IMR-90 (cell line): ENCODE results near the gene KATNB1. TPM values are rescaled to one million over a fixed set of nuclear protein-coding genes. Genes with fewer than 3 reads are reported as not detected.

Experiments
- ATAC-seq: fragments of 200-7000 bp; cut with Tn5 transposase; 2 replicates; pipeline ENCODE4 v1.9.1; 2020; ENCODE audit warnings: low read depth, mild to moderate bottlenecking, moderate library complexity
- BruUV-seq: library from RNA; stranded (reverse); fragments of 400-500 nt; replicated peaks from 2 replicates; lab custom pipeline; 2021; lab: Mats Ljungman, UMichigan
- CTCF ChIA-PET: fragments of 300-600 bp; formaldehyde crosslinking; extraction: SDS; loops from one replicate; lab custom pipeline; 2021; ENCODE audit warnings: antibody characterized with exemption; lab: Yijun Ruan, JAX
- POLR2A ChIA-PET: fragments of 300-600 bp; sonication (Branson Sonifier 250); formaldehyde crosslinking; loops from one replicate; lab custom pipeline; 2022; ENCODE audit warnings: antibody characterized with exemption; ENCODE audit not compliant: unreplicated experiment; lab: Charles Lee
- DNase-seq: peaks from one replicate; pipeline ENCODE4 v3.0.0; 2013
- H2AFZ ChIP-seq: replicated peaks from 2 replicates; pipeline ENCODE3; 2013; ENCODE audit warnings: low read length, mild to moderate bottlenecking; ENCODE audit not compliant: poor library complexity
- H2AK5ac ChIP-seq: 2 replicates; pipeline ENCODE4 v1.6.1; 2013; ENCODE audit warnings: low read depth, low read length, inconsistent platforms
- H2AK9ac ChIP-seq: replicated peaks from 2 replicates; pipeline ENCODE3; 2013; ENCODE audit warnings: mild to moderate bottlenecking, low read depth, low read length, moderate library complexity; ENCODE audit not compliant: poor library complexity
- H2BK120ac ChIP-seq: 2 replicates; pipeline ENCODE4 v1.6.1; 2013; ENCODE audit warnings: low read depth, low read length, inconsistent platforms
- H2BK15ac ChIP-seq: 3 replicates; pipeline ENCODE4 v1.6.1; 2013; ENCODE audit warnings: low read depth, low read length, inconsistent platforms
- H2BK20ac ChIP-seq: 2 replicates; pipeline ENCODE4 v1.6.1; 2013; ENCODE audit warnings: low read depth, mild to moderate bottlenecking, inconsistent platforms, low read length, moderate library complexity
- H2BK5ac ChIP-seq: 2 replicates; pipeline ENCODE4 v1.6.1; 2013; ENCODE audit warnings: mild to moderate bottlenecking, low read depth, low read length, inconsistent platforms; ENCODE audit not compliant: poor library complexity, severe bottlenecking
- H3K14ac ChIP-seq: replicated peaks from 2 replicates; pipeline ENCODE4 v1.6.1; 2013; ENCODE audit warnings: low read depth, low read length, inconsistent platforms
- H3K18ac ChIP-seq: 2 replicates; pipeline ENCODE4 v1.6.1; 2013; ENCODE audit warnings: low read depth, low read length, control low read depth
- H3K23ac ChIP-seq: 2 replicates; pipeline ENCODE4 v1.6.1; 2013; ENCODE audit warnings: low read depth, low read length, inconsistent platforms
- H3K27ac ChIP-seq: 2 replicates; pipeline ENCODE4 v1.5.1; 2013; ENCODE audit warnings: mild to moderate bottlenecking, control low read depth, low read length; ENCODE audit not compliant: insufficient read depth
- H3K27me3 ChIP-seq: 2 replicates; pipeline ENCODE4 v1.6.1; 2013; ENCODE audit warnings: low read length; ENCODE audit not compliant: control insufficient read depth, insufficient read depth
- H3K36me3 ChIP-seq: 2 replicates; pipeline ENCODE4 v1.6.1; 2013; ENCODE audit warnings: low read length, mixed read lengths; ENCODE audit not compliant: control insufficient read depth, insufficient read depth
- H3K4ac ChIP-seq: 2 replicates; pipeline ENCODE4 v1.6.1; 2013; ENCODE audit warnings: low read depth, low read length, inconsistent platforms
- H3K4me1 ChIP-seq: 2 replicates; pipeline ENCODE4 v1.6.1; 2013; ENCODE audit warnings: low read length, mixed read lengths; ENCODE audit not compliant: control insufficient read depth, insufficient read depth
- H3K4me2 ChIP-seq: 2 replicates; pipeline ENCODE4 v1.6.1; 2013; ENCODE audit warnings: low read depth, mild to moderate bottlenecking, control low read depth, low read length, moderate library complexity
- H3K4me3 ChIP-seq: 2 replicates; pipeline ENCODE4 v1.5.1; 2013; ENCODE audit warnings: low read depth, mild to moderate bottlenecking, control low read depth, low read length, moderate library complexity; ENCODE audit not compliant: insufficient read depth
- H3K56ac ChIP-seq: 2 replicates; pipeline ENCODE4 v1.6.1; 2013; ENCODE audit warnings: low read length, inconsistent platforms; ENCODE audit not compliant: insufficient read depth; ENCODE audit errors: extremely low read depth
- H3K79me1 ChIP-seq, 2 experiments: 2 replicates each; pipeline ENCODE4 v1.6.1; 2013; ENCODE audit warnings: low read length in 2 of 2, inconsistent platforms in 1 of 2, low read depth in 1 of 2
- H3K9ac ChIP-seq: 2 replicates; pipeline ENCODE4 v1.6.1; 2013; ENCODE audit warnings: low read depth, low read length, control low read depth
- H3K9me1 ChIP-seq: 2 replicates; pipeline ENCODE4 v1.6.1; 2013; ENCODE audit warnings: low read length, inconsistent platforms; ENCODE audit not compliant: insufficient read depth
- H3K9me3 ChIP-seq: 2 replicates; pipeline ENCODE4 v1.6.1; 2013; ENCODE audit warnings: low read length; ENCODE audit not compliant: control insufficient read depth, insufficient read depth
- H4K20me1 ChIP-seq: 2 replicates; pipeline ENCODE4 v1.6.1; 2013; ENCODE audit warnings: low read length, inconsistent platforms; ENCODE audit not compliant: insufficient read depth
- H4K5ac ChIP-seq: 2 replicates; pipeline ENCODE4 v1.6.1; 2013; ENCODE audit warnings: mild to moderate bottlenecking, low read depth, low read length, control low read depth
- H4K8ac ChIP-seq, 2 experiments: 2 replicates each; pipeline ENCODE4 v1.6.1; 2013; ENCODE audit warnings: low read depth in 2 of 2, low read length in 2 of 2, control low read depth in 1 of 2, inconsistent platforms in 1 of 2
- H4K91ac ChIP-seq: 2 replicates; pipeline ENCODE4 v1.6.1; 2013; ENCODE audit warnings: low read depth, low read length, inconsistent platforms; ENCODE audit not compliant: insufficient read depth
- BHLHE40 ChIP-seq: fragments of 150-350 bp; IDR thresholded peaks from 2 replicates; pipeline ENCODE4 v1.6.1; 2016; ENCODE audit warnings: mild to moderate bottlenecking, low read depth, low read length
- CEBPB ChIP-seq: IDR thresholded peaks from 2 replicates; pipeline ENCODE4 v1.6.1; 2012; ENCODE audit warnings: low read depth, low read length, improper control_type of control experiment
- CTCF ChIP-seq: conservative IDR thresholded peaks from 2 replicates; pipeline ENCODE4 v1.5.1; 2012; ENCODE audit warnings: mild to moderate bottlenecking, low read depth, low read length, improper control_type of control experiment
- FOS ChIP-seq: fragments of 150-350 bp; IDR thresholded peaks from 2 replicates; pipeline ENCODE4 v1.6.1; 2016; ENCODE audit warnings: low read depth, low read length
- MAZ ChIP-seq: IDR thresholded peaks from 2 replicates; pipeline ENCODE4 v1.6.1; 2012; ENCODE audit warnings: low read depth, mild to moderate bottlenecking, low read length, improper control_type of control experiment, moderate library complexity, borderline replicate concordance
- MXI1 ChIP-seq: IDR thresholded peaks from 2 replicates; pipeline ENCODE4 v1.6.1; 2012; ENCODE audit warnings: low read depth, mild to moderate bottlenecking, low read length, moderate library complexity, borderline replicate concordance
- POLR2A ChIP-seq: IDR thresholded peaks from 2 replicates; pipeline ENCODE4 v1.6.1; 2012; ENCODE audit warnings: mild to moderate bottlenecking, low read depth, low read length
- RAD21 ChIP-seq: IDR thresholded peaks from 2 replicates; pipeline ENCODE4 v1.6.1; 2012; ENCODE audit warnings: low read length, improper control_type of control experiment
- SMC3 ChIP-seq: fragments of 150-350 bp; IDR thresholded peaks from 2 replicates; pipeline ENCODE4 v1.6.1; 2016; ENCODE audit warnings: low read depth, mild to moderate bottlenecking, antibody characterized with exemption, low read length, moderate library complexity
- WGBS, 2 experiments: methylation state at CpG; one replicate each; pipeline versions ENCODE4 v1.1.5 to v1.1.7; 2013; ENCODE audit warnings: missing lambda C conversion rate in 2 of 2; ENCODE audit not compliant: insufficient read length in 1 of 2; ENCODE audit errors: extremely low coverage in 2 of 2; 5-methylcytosine and 5-hydroxymethylcytosine counted together
- dilution Hi-C: fragments of 300-500 bp; cut with HindIII; formaldehyde crosslinking; loops from one replicate; pipeline ENCODE4 v1.14.3; 2018; ENCODE audit warnings: low sequenced_read_pairs; ENCODE audit not compliant: unreplicated experiment
- in situ Hi-C: fragments of 300-500 bp; cut with MboI; formaldehyde crosslinking; loops from 3 replicates; pipeline ENCODE4 v1.14.3; 2019; ENCODE audit warnings: low sequenced_read_pairs, inconsistent platforms, mixed read lengths
- intact Hi-C: fragments of 100-400 bp; cut with micrococcal nuclease; formaldehyde crosslinking; loops from 2 replicates; pipeline ENCODE4 v1.10.0; 2022
- polyA plus RNA-seq, 3 experiments: library from polyadenylated mRNA; depleted of rRNA; stranded (reverse); fragments of >200 nt; gene quantifications; 2 replicates each; pipeline ENCODE4 v1.2.3, GENCODE V29; 2012; ENCODE audit warnings: low replicate concordance in 1 of 3
- total RNA-seq: library from RNA; depleted of rRNA; stranded (reverse); fragments of >200 nt; gene quantifications from 2 replicates; pipeline ENCODE4 v1.2.3, GENCODE V29; 2012
- TF ChIP-seq, protein P1 (sequence below): fragments of 150-350 bp; IDR thresholded peaks from 2 replicates; pipeline ENCODE4 v1.6.1; 2017; ENCODE audit warnings: mild to moderate bottlenecking, antibody characterized with exemption, low read length, low read depth
- TF ChIP-seq, protein P2 (sequence below): fragments of 150-350 bp; IDR thresholded peaks from 2 replicates; pipeline ENCODE4 v1.6.1; 2016; ENCODE audit warnings: low read depth, mild to moderate bottlenecking, low read length, moderate library complexity, borderline replicate concordance

The KATNB1 gene
- total and polyA plus RNA-seq, 2 of the 4 experiments (the other 2 are of a cell fraction), result 10.9 to 23.5 TPM

- in situ Hi-C loops, result no loop called here
- Histone ChIP-seq H3K27ac (peak overlapping the region; percentile 60), H3K79me1 (peaks cover 0 to 22% of the 10 kb centered on the region in 2 experiments; a peak in 2 of 4 replicates), H2BK5ac (peak overlapping the region; percentile 70), H2AFZ (peak overlapping the region; percentile 98), H3K36me3 (no peaks in the 10 kb centered on the region; the same call in 1 of the 2 replicates), H3K56ac (peak overlapping the region; percentile 32; the same call in 1 of the 2 replicates), H3K18ac (no peak overlapping the region; the same call in 1 of the 2 replicates), H3K9ac (peak overlapping the region; percentile 42), H4K5ac (no peak overlapping the region; the same call in 1 of the 2 replicates), H4K8ac (peak overlapping the region in 1 of 2 experiments; percentile 38; a peak in 1 of 4 replicates), H3K27me3 (no peaks in the 10 kb centered on the region), H3K14ac (0 out of 2 replicates have a peak overlapping the region, but pooled peaks have one; percentile 1), H2BK20ac (no peak overlapping the region; the same call in 1 of the 2 replicates), H3K4me1 (peaks cover 10% of the 10 kb centered on the region), H2AK9ac (peak overlapping the region; percentile 88), H2BK120ac (peak overlapping the region; percentile 10; the same call in 1 of the 2 replicates), H3K9me1 (peaks cover 3% of the 10 kb centered on the region; the same call in 1 of the 2 replicates), H4K91ac (no peak overlapping the region; the same call in 1 of the 2 replicates), H3K4ac (peak overlapping the region; percentile 42), H3K9me3 (no peaks in the 10 kb centered on the region), H4K20me1 (no peaks in the 10 kb centered on the region), H3K4me3 (peak overlapping the region; percentile 70), H2AK5ac (peak overlapping the region; percentile 25), H3K4me2 (peak overlapping the region; percentile 72), H3K23ac (no peak overlapping the region), H2BK15ac (peak overlapping the region; percentile 20; the same call in 1 of the 3 replicates)
- ChIA-PET CTCF (interaction anchor here (0.7 to 1.1 kb wide), 5 partner anchors 9 to 161 kb away, joined by 3 to 8 read pairs (median 3); no protein-coding TSS in a partner anchor), POLR2A (no interaction called here)
- 18% methylated on average over 8 of the region's 23 CpGs; no CpG with 5 or more reads in 1 of the 2 experiments for WGBS, 2 experiments
- peak; percentile 33 for ATAC-seq
- DNase-seq, result peak; percentile 87
- intact Hi-C loops, result loop anchor here (5.0 kb wide), 3 partner anchors 144 to 391 kb away; partner anchors contain the start of gene CFAP20
- dilution Hi-C loops, result no loop called here
- TF ChIP-seq POLR2A, result no peak; the same call in 1 of the 2 replicates
- peak; percentile 18; the same call in 1 of the 2 replicates for TF ChIP-seq CTCF
- TF ChIP-seq MAZ, result no peak
- no peak for TF ChIP-seq SMC3
- TF ChIP-seq, protein P1, sequence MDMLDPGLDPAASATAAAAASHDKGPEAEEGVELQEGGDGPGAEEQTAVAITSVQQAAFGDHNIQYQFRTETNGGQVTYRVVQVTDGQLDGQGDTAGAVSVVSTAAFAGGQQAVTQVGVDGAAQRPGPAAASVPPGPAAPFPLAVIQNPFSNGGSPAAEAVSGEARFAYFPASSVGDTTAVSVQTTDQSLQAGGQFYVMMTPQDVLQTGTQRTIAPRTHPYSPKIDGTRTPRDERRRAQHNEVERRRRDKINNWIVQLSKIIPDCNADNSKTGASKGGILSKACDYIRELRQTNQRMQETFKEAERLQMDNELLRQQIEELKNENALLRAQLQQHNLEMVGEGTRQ, result peak; percentile 79
- TF ChIP-seq MXI1, result peak; percentile 65
- TF ChIP-seq FOS, result no peak
- TF ChIP-seq RAD21, result no peak
- TF ChIP-seq, protein P2, sequence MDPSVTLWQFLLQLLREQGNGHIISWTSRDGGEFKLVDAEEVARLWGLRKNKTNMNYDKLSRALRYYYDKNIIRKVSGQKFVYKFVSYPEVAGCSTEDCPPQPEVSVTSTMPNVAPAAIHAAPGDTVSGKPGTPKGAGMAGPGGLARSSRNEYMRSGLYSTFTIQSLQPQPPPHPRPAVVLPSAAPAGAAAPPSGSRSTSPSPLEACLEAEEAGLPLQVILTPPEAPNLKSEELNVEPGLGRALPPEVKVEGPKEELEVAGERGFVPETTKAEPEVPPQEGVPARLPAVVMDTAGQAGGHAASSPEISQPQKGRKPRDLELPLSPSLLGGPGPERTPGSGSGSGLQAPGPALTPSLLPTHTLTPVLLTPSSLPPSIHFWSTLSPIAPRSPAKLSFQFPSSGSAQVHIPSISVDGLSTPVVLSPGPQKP, result no peak
- TF ChIP-seq BHLHE40, result peak; percentile 42; the same call in 1 of the 2 replicates
- peak; percentile 72 for TF ChIP-seq CEBPB
- no TSS peak for BruUV-seq
Measured at GRCh38 chr16:57736419-57737351, 1.1 kb downstream of the KATNB1 start.
